ENCODE results near the gene TANC2.

Gene TANC2

GRCh38 chr17:63001689-63002394, 35.8 kb downstream of the TANC2 start:
- DNase-seq (ENCODE audit: low read depth in 2 of 2), result no peak

GRCh38 chr17:63002625-63003024, 36.6 kb downstream of the TANC2 start:
- DNase-seq (ENCODE audit: low read depth in 2 of 2), result no peak

GRCh38 chr17:63015824-63016223, 49.8 kb downstream of the TANC2 start:
- no peak for DNase-seq (ENCODE audit: low read depth in 2 of 2)

Data from stimulated activated CD4-positive, alpha-beta T cell treated with anti-CD3 and anti-CD28 coated beads, Interleukin-12 subunit alpha, Interleukin-12 subunit beta, amount 100 ng/mL, for 24 hours (primary cell).